Endothelial cell of umbilical vein (primary cell): ENCODE measurements around the gene GATAD2A.

ENCODE experiments used
- EZH2 ChIP-seq: IDR thresholded peaks from 2 replicates; pipeline ENCODE4 v1.6.1; 2012; ENCODE audit warnings: borderline replicate concordance, low read depth, mild to moderate bottlenecking, moderate library complexity, low read length, inconsistent platforms; ENCODE audit not compliant: severe bottlenecking
- FOS ChIP-seq: IDR thresholded peaks from 2 replicates; pipeline ENCODE4 v1.6.1; 2011; ENCODE audit warnings: mild to moderate bottlenecking, low read length, moderate library complexity, borderline replicate concordance; ENCODE audit not compliant: insufficient read depth
- GATA2 ChIP-seq: IDR thresholded peaks from 2 replicates; pipeline ENCODE4 v1.7.0; 2011; ENCODE audit warnings: low read depth, mild to moderate bottlenecking, moderate library complexity, mixed read lengths, low read length; ENCODE audit not compliant: insufficient read length, insufficient read depth
- JUN ChIP-seq: IDR thresholded peaks from 2 replicates; pipeline ENCODE4 v1.6.1; 2011; ENCODE audit warnings: borderline replicate concordance, low read depth; ENCODE audit not compliant: insufficient read length, insufficient read depth
- MYC ChIP-seq: IDR thresholded peaks from one replicate; pipeline ENCODE4 v1.6.1; 2011; ENCODE audit warnings: mild to moderate bottlenecking, low read depth, low read length
- POLR2A ChIP-seq: IDR thresholded peaks from 2 replicates; pipeline ENCODE4 v1.6.1; 2012; ENCODE audit warnings: low read depth, mild to moderate bottlenecking, control low read depth, low read length
- POLR2AphosphoS5 ChIP-seq: IDR thresholded peaks from 2 replicates; pipeline ENCODE4 v1.6.1; 2012; ENCODE audit warnings: low read depth, mild to moderate bottlenecking, control low read depth, low read length, moderate library complexity; ENCODE audit not compliant: insufficient read depth
- TF ChIP-seq, protein P1 (sequence below), 2 donors: IDR thresholded peaks; 1 replicate in 1 of 2; 2 replicates in 1 of 2; pipeline ENCODE4 v1.5.1; 2011; ENCODE audit warnings: low read length in 2 of 2, mild to moderate bottlenecking in 2 of 2, moderate library complexity in 2 of 2, control low read depth in 1 of 2, inconsistent platforms in 1 of 2, low read depth in 1 of 2; ENCODE audit not compliant: insufficient read depth in 1 of 2; ENCODE audit errors: extremely low read depth in 1 of 2
- TF ChIP-seq, protein P2 (sequence below): IDR thresholded peaks from 2 replicates; pipeline ENCODE4 v1.6.1; 2011; ENCODE audit not compliant: insufficient read depth, insufficient read length

DNA sequence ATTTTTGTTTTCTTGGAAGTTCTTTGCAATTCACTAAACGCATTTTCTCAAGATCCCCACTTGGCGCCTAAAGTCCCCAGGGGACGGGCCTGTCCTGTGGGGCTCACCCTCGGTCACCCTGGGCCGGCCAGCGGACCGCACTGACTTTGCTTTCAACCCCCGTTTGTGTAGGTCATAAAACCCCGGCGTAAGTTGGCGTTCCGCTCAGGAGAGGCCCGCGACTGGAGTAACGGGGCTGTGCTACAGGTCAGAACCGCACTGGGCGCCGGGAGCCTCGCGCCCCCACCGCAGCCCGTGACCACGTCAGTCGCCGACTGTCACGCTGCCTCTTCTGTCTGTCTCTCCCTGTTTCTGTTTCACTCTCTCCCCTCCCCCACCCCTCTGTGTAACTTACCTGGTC, 96.3 kb downstream of the GATAD2A start:
- TF ChIP-seq, protein P1, sequence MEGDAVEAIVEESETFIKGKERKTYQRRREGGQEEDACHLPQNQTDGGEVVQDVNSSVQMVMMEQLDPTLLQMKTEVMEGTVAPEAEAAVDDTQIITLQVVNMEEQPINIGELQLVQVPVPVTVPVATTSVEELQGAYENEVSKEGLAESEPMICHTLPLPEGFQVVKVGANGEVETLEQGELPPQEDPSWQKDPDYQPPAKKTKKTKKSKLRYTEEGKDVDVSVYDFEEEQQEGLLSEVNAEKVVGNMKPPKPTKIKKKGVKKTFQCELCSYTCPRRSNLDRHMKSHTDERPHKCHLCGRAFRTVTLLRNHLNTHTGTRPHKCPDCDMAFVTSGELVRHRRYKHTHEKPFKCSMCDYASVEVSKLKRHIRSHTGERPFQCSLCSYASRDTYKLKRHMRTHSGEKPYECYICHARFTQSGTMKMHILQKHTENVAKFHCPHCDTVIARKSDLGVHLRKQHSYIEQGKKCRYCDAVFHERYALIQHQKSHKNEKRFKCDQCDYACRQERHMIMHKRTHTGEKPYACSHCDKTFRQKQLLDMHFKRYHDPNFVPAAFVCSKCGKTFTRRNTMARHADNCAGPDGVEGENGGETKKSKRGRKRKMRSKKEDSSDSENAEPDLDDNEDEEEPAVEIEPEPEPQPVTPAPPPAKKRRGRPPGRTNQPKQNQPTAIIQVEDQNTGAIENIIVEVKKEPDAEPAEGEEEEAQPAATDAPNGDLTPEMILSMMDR (IDR thresholded peaks at IDR 0.05; ENCODE audit: extremely low read depth in 1 of 2, insufficient read depth in 1 of 2, low read depth in 1 of 2, low read length in 2 of 2): no peak
- TF ChIP-seq EZH2 (no peak), POLR2A (no peak), MYC (no peak), GATA2 (no peak), POLR2AphosphoS5 (no peak), FOS (no peak), JUN (no peak)
- TF ChIP-seq, protein P2, sequence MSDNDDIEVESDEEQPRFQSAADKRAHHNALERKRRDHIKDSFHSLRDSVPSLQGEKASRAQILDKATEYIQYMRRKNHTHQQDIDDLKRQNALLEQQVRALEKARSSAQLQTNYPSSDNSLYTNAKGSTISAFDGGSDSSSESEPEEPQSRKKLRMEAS: no peak
